Measurements from ENCODE around the gene BTD. TPM values are rescaled to one million over a fixed set of nuclear protein-coding genes. Genes with fewer than 3 reads are reported as not detected.

BTD gene
- total and polyA plus RNA-seq, 10 of the 15 experiments (the other 5 are each of a cell fraction or from before 2014, with no cell fraction given) = 3.4 to 10.3 (median 5.0) TPM

DNA sequence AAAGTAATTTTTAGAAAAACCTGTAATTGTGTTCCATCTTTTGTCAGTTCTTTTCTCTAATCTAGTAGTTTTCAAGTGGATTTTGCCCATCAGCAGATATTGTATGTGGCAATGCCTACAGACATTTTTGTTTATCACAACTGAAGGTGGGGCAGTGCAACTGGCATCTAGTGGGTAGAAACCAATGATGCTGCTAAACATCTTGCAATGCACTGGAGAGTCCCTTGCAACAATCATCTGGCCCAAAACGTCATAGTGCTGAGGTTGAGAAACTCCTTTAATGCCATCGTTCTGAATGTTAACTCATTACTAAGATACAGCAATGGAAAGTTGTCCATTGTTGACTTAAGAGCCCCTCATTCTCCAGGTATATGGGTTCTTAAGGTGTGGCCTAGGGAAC is 80.1 kb downstream of the BTD start (continued):
- TF ChIP-seq ZBTB4 (CRISPR knock-in tag; IDR thresholded peaks at IDR 0.05) (no peak), NR2C2 (IDR thresholded peaks at IDR 0.05; ENCODE audit: borderline replicate concordance, control insufficient read depth, insufficient read length, low read depth) (no peak), ZBTB33 (IDR thresholded peaks at IDR 0.05) (no peak), BMI1 (IDR thresholded peaks at IDR 0.05; ENCODE audit: borderline replicate concordance) (no peak)

DNA sequence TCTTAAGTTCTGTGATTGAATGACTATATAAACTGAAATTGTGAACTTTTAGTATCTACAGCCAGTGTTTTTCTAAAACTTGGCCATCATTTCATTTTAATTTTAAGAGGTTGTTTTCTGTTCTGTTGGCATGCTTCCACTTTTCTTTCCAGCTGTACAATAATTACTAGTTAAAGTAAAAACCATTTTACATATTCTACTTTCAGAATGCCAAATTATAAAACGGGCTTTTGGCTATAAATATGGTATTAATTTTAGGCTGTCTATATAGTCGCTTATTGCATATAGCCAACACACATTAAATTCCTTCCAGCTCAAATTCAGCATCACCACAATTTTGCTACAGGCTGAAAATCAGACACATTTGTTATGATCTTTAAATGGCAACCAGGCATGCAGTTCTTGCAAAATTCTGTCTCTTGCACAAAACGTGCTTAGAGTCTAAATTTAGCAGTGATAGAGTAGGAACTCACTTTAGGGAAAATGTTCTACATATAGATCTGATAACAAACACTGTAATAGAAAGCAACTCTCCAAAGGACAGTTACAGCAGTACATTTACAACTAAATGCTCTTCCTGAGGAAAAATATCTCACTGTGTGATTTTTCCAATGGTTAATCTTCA is 81.1 kb downstream of the BTD start:
- no peak overlapping the region for H3K4me2 ChIP-seq (ENCODE audit: control insufficient read depth, insufficient read depth)
- in situ Hi-C loops (cut with MboI) (no loop called here), intact Hi-C loops (cut with micrococcal nuclease; ENCODE audit: unreplicated experiment) (no loop called here)

More for the DNA sequence above, 81.1 kb downstream of the BTD start:
- no peak overlapping the region; the same call in 1 of the 2 replicates for H3K27ac ChIP-seq (ENCODE audit: control insufficient read depth, insufficient read depth)
- CTCF ChIA-PET = interaction anchor here (1.0 to 2.1 kb wide), 4 partner anchors 10 to 134 kb away, joined by 3 to 7 read pairs (median 4); no protein-coding TSS in a partner anchor
- H3K4me1 ChIP-seq (ENCODE audit: control insufficient read depth, insufficient read depth, low read length) = no peaks in the 10 kb centered on the region
- no peak overlapping the region for H2AFZ ChIP-seq (ENCODE audit: control insufficient read depth, low read depth, low read length)
- RAD21 ChIA-PET (ENCODE audit: unreplicated experiment) = interaction anchor here (1.4 to 2.4 kb wide), 2 partner anchors 44 to 129 kb away, joined by 4 to 8 read pairs; no protein-coding TSS in a partner anchor
- H3K4me3 ChIP-seq = no peak overlapping the region
- SMC1A ChIA-PET (ENCODE audit: uncharacterized antibody, unreplicated experiment) = interaction anchor here (0.6 to 2.8 kb wide), 12 partner anchors 12 to 129 kb away, joined by 3 to 13 read pairs (median 3); no protein-coding TSS in a partner anchor
- BruUV-seq (replicated peaks) = no TSS peak
- POLR2A ChIA-PET = interaction anchor here (0.9 kb wide), 1 partner anchor 93 kb away, joined by 3 read pairs; no protein-coding TSS in a partner anchor
- no peaks in the 10 kb centered on the region for H3K79me2 ChIP-seq (ENCODE audit: control insufficient read depth, insufficient read depth, low read length)
- no peaks in the 10 kb centered on the region for H3K27me3 ChIP-seq (replicated peaks in 1 of 2; ENCODE audit: control insufficient read depth in 2 of 2, insufficient read depth in 2 of 2, low read length in 1 of 2)
- peaks cover 5 to 19% of the 10 kb centered on the region in 2 experiments for H3K36me3 ChIP-seq (ENCODE audit: control insufficient read depth in 2 of 2, insufficient read depth in 2 of 2, low read length in 1 of 2)
- no peak for DNase-seq (ENCODE audit: low read depth, low spot score)
- TF ChIP-seq SUZ12 (IDR thresholded peaks at IDR 0.05; ENCODE audit: unreplicated experiment) = no peak
- TF ChIP-seq SKIL (IDR thresholded peaks at IDR 0.05; ENCODE audit: low read depth, poor library complexity, severe bottlenecking) = no peak
- no peaks in the 10 kb centered on the region for H4K20me1 ChIP-seq (ENCODE audit: control insufficient read depth, insufficient read depth)
- WGBS (ENCODE audit: insufficient coverage, insufficient replicate concordance, low lambda C conversion rate, missing lambda C conversion rate) = 61% methylated on average over 3 of the region's 3 CpGs
- no peak for ATAC-seq
- H3K9ac ChIP-seq (ENCODE audit: control insufficient read depth, insufficient read depth, low read length) = no peak overlapping the region
- H3K9me3 ChIP-seq (replicated peaks; ENCODE audit: control insufficient read depth, insufficient read depth, low read length) = no peaks in the 10 kb centered on the region
- no peak for FAIRE-seq
